HG03575 (cell line): ENCODE measurements around the gene ARHGEF11.

Experiments
- ATAC-seq: cut with Tn5 transposase; IDR thresholded peaks from one replicate; pipeline ENCODE4 v1.9.1; 2021; ENCODE audit not compliant: unreplicated experiment, insufficient number of reproducible peaks, low FRiP score; ENCODE audit errors: extremely low read depth

The ARHGEF11 gene

GRCh38 chr1:156892190-156893047, 153.1 kb downstream of the ARHGEF11 start:
- no peak for ATAC-seq

- no peak for ATAC-seq
Observed at GRCh38 chr1:156889802-156890580, 155.6 kb downstream of the ARHGEF11 start.

- no peak for ATAC-seq
Observed at GRCh38 chr1:156887734-156888133, 157.8 kb downstream of the ARHGEF11 start.

- ATAC-seq, result no peak
Observed at GRCh38 chr1:156887317-156887716, 158.2 kb downstream of the ARHGEF11 start.

GRCh38 chr1:156886583-156887281, 158.8 kb downstream of the ARHGEF11 start:
- no peak for ATAC-seq

- ATAC-seq, result no peak
Observed at GRCh38 chr1:156885880-156886355, 159.6 kb downstream of the ARHGEF11 start.

- ATAC-seq, result no peak
Observed at GRCh38 chr1:156885314-156885713, 160.2 kb downstream of the ARHGEF11 start.
